Kidney capillary endothelial cell (primary cell): ENCODE measurements around the gene PEPD.

Source experiments
- DNase-seq: peaks from one replicate; pipeline ENCODE4 v3.0.0-alpha.2; 2018; ENCODE audit warnings: low spot score

The PEPD gene

GRCh38 chr19:33546656-33547055 lies 25.1 kb upstream of the PEPD start:
- DNase-seq, result no peak

- DNase-seq, result no peak
These were observed 23.8 kb upstream of the PEPD start for GRCh38 chr19:33545217-33545981.

DNA sequence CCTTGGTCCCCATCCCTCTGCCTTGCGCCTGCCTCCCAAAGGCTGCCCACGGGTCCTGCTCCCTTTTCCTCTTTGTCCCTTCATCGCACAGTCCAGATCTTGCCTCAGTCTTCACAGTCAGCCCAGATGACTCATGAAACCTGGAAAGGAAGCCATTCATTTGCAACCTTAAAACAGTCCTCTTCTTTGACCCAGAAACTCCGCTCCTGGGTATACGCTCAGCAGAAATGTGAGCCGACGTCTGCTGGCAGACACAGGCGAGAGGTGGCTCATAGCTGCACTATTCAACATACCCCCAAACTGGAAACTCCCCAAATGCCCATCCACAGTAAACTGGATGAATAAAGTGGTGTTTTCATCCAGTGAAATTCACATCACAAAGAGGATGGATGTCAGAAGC lies 13.6 kb upstream of the PEPD start:
- no peak for DNase-seq

- DNase-seq, result no peak
These were observed 11.4 kb upstream of the PEPD start for GRCh38 chr19:33532859-33533460.

GRCh38 chr19:33530842-33531241 lies 9.3 kb upstream of the PEPD start:
- no peak for DNase-seq

DNA sequence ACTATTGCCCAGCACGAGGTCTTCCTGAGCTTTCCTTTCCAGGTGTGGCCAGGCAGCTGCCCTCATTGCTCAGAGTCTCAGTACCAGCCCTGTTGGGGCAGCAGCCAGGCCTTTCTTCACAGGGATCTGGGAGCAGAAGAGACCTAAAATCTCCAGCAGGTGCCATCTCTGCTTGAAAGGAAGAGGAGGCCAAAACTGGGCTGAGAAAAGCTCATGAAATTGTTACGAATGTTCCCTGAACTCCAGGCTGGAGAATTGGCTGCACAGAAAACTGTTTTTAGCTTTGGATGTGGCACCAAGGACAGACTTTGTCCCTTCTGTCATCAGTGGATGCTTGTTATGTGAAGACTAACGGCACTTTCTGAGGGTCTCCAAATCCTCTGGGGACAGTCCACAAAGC lies 8.7 kb upstream of the PEPD start:
- no peak for DNase-seq

DNA sequence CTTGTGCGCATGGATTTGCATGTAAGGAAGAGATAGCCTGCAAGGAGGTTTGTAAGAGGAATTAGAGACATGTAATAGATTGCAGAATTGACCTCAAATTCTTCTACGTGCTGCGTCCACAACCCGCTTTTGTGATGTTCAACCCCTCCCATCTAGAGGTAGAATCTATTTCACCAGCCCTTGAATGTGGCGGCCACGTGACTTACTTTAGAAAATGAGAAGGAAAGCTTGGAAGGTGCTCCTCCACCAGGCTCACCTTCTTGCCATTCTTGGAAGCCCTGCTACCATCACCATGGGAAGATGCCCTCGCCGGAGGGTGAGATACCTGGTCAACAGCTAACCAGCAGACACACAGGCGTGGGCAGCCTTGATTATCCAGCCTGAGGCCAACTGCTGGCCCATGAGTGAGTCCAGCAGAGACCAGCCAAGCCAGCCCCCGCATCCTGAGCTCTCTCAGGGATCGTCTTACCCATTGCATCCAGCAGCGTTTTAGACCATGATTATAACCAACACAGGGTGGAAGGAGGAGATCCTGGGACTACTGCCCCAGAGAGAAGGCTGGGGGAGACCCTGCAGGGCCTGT lies 7.6 kb upstream of the PEPD start:
- DNase-seq, result no peak

DNA sequence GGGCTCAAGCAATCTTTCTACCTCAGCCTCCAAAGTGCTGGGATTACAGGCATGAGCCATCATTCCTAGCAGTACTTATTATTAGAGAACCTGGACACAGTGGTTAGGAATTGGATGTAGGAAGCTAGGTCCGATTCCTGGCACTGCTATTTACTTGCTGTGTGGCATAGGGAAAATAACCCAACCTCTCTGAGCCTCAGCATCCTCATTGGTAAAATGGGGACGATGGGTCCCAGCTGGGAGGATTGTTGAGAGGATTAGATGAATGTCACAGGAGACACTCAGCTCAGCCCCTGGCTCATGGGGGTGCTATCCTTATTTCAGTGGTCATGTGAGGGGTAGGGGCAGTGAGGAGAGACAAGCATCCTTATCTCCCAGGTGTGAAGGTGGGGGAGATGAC lies 6.8 kb upstream of the PEPD start:
- no peak for DNase-seq

GRCh38 chr19:33527125-33527524 lies 5.5 kb upstream of the PEPD start:
- DNase-seq, result no peak

- no peak for DNase-seq
These were observed 2.6 kb upstream of the PEPD start for GRCh38 chr19:33524024-33524664.

- DNase-seq, result no peak
These were observed 1.6 kb upstream of the PEPD start for GRCh38 chr19:33523167-33523566.

- DNase-seq, result no peak
These were observed 726 bp upstream of the PEPD start for GRCh38 chr19:33522371-33522662.

- DNase-seq, result no peak
These were observed 629 bp downstream of the PEPD start for GRCh38 chr19:33520844-33521479.

DNA sequence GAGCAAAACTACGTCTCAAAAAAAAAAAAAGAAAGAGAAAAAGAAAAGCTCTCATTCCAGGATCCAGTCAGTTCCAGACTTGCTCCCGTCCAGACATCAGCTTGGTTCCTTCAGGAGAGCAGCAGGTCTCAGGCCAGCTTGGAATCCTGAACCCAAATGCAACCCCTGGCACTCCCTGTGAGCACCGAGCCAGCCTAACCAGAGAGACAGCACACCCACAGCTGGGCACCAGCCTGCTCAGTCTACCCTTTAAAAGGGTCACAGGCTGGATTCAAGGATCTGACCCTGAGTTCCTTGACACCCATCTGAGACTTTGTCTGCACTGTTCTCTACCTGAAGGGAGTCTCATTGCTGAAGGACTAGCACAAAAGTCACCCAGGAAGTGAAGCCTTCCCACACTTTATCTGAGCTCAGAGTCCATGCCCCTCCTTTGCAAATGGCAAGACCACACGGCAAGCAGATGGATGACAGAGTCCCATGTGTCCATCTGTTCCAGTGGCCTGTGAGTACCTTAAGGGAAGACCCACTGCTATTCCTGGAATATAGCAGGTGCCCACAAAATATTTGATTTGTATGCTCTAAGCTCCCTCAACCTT lies 1.4 kb downstream of the PEPD start:
- DNase-seq, result no peak

DNA sequence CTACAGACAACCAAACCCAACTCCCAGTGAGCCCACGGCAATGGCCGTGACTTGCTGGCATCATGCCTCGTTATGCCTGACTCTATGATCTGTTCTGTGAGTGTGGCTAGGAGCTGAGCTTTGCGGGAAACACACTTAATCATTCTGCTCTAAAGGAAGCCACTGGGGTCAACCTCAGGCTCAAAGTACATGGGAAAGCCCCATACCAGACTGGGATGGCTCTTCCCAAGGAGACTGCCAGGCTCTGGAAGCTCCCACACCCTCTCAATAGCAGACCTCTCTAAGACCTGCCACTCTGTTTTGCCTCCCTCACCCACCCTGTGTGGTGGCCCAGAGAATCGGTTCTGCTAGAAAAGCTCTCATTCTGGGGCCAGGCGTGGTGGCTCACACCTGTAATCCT lies 2.2 kb downstream of the PEPD start:
- no peak for DNase-seq

- no peak for DNase-seq
These were observed 3.0 kb downstream of the PEPD start for GRCh38 chr19:33518541-33518940.

DNA sequence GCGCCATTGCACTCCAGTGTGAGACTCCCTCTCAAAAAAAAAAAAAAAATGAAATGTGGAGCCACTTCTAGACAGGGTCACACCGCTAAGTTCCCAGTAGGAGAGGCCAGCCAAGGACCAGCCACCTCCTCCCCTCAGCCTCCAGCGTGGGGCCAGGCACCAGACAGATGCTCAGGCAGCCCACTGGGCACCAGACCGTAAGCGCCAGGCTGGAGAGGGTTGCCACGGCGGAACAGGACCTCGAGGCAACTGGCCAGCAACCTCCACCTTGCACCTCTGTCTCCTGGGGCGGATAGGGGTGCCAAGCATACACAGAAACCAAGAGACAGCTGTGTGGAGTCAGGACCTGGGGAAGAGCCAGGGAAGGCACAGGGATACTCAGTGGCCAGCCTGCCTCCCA lies 3.7 kb downstream of the PEPD start:
- no peak for DNase-seq

DNA sequence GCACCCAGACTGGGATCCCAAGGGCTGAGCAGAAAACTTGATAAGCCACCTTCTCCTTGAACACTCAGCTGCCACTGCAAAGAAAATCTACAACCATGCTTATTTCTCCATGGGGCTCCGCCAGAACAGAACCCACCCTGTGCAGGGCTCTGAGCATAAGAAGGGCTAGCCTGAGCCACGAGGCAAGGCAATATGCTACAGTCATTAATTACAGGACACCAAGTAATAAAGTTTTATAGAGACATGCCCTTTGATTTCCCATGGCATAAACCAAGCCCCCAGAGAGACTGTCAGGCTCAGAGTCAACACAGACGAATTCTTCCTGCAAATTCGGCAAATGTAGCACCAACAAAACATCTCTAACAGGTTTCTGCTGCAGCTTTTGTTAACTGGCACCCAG lies 5.7 kb downstream of the PEPD start:
- no peak for DNase-seq

DNA sequence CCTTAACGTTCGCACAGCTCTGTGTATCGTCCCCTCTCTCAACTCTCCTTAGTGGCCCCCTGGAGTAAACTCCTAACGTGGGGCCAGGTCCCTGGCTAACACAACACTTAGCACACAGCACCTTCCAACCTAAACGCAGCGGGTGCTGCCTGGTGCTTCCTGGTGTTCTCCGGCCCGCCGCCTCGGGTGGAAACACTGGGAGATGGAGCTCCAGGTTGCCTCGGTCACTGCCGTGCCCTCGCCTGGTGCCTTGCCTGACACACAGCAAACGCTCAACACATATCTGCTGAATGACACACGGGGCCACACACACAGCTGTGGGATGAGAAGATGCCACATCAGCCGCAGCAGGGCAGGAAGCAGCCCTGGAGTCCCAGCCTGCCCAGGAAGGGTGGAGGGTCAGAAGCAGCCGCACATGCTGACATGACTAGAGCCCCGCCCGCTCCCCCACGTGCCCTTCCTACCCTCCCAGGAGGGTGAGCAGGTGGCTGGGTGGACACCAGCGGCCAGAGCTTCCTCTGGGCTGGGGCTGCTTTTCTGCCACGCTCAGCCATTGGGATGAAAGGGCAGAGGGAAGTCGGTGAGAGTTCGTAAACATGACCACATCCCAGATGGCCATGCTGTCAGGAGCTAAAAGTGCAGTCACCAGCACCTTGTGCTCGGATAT lies 6.6 kb downstream of the PEPD start:
- DNase-seq, result peak; percentile 45

- DNase-seq, result no peak
These were observed 8.2 kb downstream of the PEPD start for GRCh38 chr19:33513424-33513823.

- DNase-seq, result no peak
These were observed 8.9 kb downstream of the PEPD start for GRCh38 chr19:33512580-33513137.

DNA sequence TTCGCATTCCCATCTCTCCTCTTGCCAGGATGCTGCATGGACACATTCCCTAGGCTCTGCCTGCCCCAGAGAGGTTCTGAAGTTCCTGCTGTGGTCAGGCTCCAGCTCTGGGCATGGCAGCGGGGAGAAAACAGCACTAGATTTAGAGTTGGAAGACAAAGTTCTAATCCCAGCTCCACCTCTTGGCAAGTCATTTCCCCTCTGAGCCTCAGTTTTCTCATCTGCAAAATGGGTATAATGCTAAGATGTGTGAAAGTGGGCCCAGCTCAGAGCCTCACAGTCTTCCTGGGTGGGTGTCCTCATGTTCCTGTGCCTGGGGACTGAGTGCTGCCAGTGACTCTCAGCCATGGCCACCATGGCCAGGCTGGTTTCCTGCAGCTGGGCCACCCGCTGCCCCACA lies 9.6 kb downstream of the PEPD start:
- DNase-seq, result no peak
